ENCODE measurements around the gene RXFP4. TPM values are rescaled to one million over a fixed set of nuclear protein-coding genes. Genes with fewer than 3 reads are reported as not detected.

RXFP4 gene
- total RNA-seq, 8 experiments from 2014 or later = 0.87 to 2.3 (median 1.5) TPM; not detected in 2

DNA sequence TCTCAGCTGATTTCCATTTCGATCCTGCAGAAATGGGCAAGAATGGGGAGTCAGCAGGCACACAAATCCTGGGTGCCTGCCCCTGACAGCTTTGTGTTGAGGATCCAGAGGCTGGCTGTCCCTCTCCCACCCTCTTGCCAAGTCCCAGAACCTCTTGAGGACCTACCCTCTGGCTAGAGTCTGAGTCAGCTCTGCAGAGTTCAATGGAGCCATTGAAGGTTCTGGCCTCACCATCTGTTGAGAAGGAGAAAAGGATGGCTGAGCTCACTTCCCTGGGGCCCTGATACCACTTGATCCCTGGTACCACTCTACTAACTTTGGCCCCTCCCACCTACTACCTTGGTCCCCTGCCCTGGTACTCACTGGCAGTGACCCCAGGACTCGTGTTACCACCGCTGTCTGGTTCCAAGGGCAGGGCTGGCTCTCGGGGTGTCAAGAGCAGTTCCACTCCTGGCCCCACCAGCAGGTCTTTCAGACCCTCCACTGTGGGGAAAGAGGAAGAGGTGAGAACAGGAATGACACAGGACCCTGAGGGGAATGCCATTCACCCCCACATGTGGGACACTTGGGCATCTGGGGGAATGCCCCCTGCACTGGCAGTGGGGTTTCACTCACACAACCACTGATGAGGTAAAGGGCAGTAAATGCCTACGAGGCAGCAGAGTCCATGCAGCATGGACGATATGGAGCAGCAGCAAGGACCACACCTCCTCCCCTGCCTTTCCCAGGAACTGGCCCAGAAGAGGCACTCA is 10.5 kb downstream of the RXFP4 start:
- ATAC-seq (replicated peaks in 6 of 8) = no peak
- H3K4me3 ChIP-seq = no peak overlapping the region
- H3K27ac ChIP-seq = no peak overlapping the region
- WGBS, 10 experiments = 40 to 100% (median 86%) methylated on average over 1 to 4 of the region's 6 CpGs; no CpG with 5 or more reads in 3 of the 10 experiments
- H3K4me1 ChIP-seq (replicated peaks in 1 of 2) = no peaks in the 10 kb centered on the region
- in situ Hi-C loops (cut with MboI; ENCODE audit: low pct_unique_long_range_greater_than_20kb in 2 of 9, low sequenced_read_pairs in 9 of 9, unreplicated experiment in 9 of 9) = no loop called here

DNA sequence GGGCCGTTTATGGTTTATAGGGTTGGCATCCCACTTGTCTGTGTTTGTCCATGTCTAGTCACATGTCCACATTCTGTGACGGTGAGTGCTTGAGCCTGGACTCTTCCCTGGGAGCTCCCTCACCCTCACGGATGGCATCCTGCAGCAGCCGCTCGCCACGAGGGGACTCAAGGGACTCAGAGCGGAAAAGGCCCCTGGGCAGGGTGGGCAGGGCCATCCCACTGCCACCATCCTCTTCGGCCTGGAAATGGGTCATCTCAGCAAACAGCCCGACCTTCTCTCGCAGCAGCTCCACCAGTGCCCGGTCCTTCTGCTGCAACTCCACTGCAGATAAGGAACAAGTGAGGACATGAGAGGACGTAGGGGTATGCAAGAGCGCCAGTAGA is 11.1 kb downstream of the RXFP4 start:
- 85 to 100% (median 100%) methylated on average over 1 to 11 of the region's 13 CpGs; no CpG with 5 or more reads in 5 of the 10 experiments for WGBS, 10 experiments
- in situ Hi-C loops (cut with MboI; ENCODE audit: low pct_unique_long_range_greater_than_20kb in 2 of 9, low sequenced_read_pairs in 9 of 9, unreplicated experiment in 9 of 9) = no loop called here
- no peak overlapping the region for H3K4me3 ChIP-seq
- H3K4me1 ChIP-seq (replicated peaks in 1 of 2) = no peaks in the 10 kb centered on the region
- no peak overlapping the region for H3K27ac ChIP-seq
- ATAC-seq (replicated peaks in 6 of 8) = peak in 1 of 8 experiments; percentile 16

DNA sequence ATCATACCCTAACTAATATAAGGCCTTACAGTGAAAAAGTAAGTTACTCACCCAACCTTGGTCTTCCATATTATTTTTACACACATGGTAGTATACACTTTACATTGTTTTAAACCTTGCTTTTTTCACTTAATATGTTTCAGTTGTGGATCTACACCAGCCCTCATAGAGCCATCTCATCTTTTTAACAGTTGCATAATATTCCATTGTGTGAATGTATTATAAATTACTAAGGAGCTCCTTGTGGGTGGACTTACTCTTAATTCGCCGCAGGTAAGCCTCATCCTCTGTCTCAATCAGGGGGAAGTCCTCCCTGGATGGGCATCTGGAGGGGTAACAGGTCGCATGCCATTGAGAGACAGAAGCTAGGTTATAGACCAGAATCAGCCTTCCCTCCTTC is 13.2 kb downstream of the RXFP4 start:
- ATAC-seq (replicated peaks in 6 of 8) = no peak
- in situ Hi-C loops (cut with MboI; ENCODE audit: low pct_unique_long_range_greater_than_20kb in 2 of 9, low sequenced_read_pairs in 9 of 9, unreplicated experiment in 9 of 9) = no loop called here
- H3K4me1 ChIP-seq (replicated peaks in 1 of 2) = no peaks in the 10 kb centered on the region
- no peak overlapping the region for H3K4me3 ChIP-seq
- H3K27ac ChIP-seq = no peak overlapping the region
- 90 to 100% (median 95%) methylated on average over 2 to 3 of the region's 3 CpGs; no CpG with 5 or more reads in 4 of the 10 experiments for WGBS, 10 experiments

DNA sequence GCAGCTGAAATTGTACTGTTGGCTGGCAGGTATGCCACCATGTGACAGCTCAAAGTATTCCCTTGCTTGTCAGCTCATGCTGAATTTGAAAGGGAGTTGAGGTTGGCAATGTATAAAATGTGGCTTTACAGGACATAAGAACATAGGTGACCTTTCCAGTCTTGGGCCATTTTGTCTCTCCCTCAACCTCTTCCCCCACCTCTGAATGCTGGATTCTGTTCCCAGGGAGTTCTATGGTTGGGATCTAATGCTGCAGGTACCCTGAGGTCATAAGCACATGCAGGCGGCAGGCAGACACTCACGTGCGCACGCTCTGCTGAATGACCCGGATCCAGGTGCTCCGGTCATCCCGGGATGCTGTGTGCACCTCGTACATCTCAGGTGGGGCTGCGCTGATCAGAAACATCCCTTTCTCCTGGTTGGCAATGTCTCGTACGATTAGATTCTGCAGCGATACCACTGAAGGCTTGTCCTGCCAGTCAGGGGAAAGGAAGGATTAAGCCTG is 16.0 kb downstream of the RXFP4 start:
- H3K4me1 ChIP-seq (replicated peaks in 1 of 2) = no peaks in the 10 kb centered on the region
- H3K27ac ChIP-seq = no peak overlapping the region
- WGBS, 10 experiments = 91 to 100% (median 100%) methylated on average over 3 to 8 of the region's 12 CpGs; no CpG with 5 or more reads in 4 of the 10 experiments
- H3K4me3 ChIP-seq = no peak overlapping the region
- in situ Hi-C loops (cut with MboI; ENCODE audit: low pct_unique_long_range_greater_than_20kb in 2 of 9, low sequenced_read_pairs in 9 of 9, unreplicated experiment in 9 of 9) = no loop called here
- ATAC-seq (replicated peaks in 6 of 8) = no peak

DNA sequence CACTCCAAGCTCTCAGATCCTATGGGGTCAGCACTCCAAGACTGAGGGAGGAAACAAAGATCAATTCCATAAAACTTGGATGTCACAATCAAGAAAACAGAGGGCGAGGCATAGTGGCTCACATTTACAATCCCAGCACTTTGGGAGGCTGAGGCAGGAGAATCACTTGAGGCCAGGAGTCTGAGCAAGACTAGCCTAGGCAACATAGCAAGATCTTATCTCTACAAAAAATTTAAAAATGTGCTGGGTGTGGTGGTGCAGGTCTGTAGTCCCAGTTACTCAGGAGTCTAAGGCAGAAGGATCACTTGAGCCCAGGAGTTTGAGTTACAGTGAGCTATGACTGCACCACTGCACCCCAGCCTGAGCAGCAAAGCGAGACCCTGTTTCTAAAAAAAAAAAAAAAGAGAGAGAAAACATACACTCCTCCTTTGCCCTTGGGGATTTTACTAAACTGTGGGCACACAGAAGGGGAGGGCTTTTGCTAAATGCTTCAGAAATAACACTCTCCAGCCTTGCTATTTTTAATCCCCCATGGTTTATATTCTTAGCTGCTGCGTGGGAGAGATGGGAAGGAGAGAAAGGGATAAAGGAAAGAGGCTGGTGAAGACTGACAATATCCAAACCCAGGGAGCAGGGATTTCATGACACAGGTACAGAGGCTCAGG is 18.8 kb downstream of the RXFP4 start:
- ATAC-seq (replicated peaks in 6 of 8) = peak in 1 of 8 experiments; percentile 9
- no peak overlapping the region for H3K4me3 ChIP-seq
- WGBS, 10 experiments = 50 to 100% (median 98%) methylated on average over 1 to 3 of the region's 3 CpGs; no CpG with 5 or more reads in 3 of the 10 experiments
- no peaks in the 10 kb centered on the region for H3K4me1 ChIP-seq (replicated peaks in 1 of 2)
- H3K27ac ChIP-seq = no peak overlapping the region
- in situ Hi-C loops (cut with MboI; ENCODE audit: low pct_unique_long_range_greater_than_20kb in 2 of 9, low sequenced_read_pairs in 9 of 9, unreplicated experiment in 9 of 9) = no loop called here

DNA sequence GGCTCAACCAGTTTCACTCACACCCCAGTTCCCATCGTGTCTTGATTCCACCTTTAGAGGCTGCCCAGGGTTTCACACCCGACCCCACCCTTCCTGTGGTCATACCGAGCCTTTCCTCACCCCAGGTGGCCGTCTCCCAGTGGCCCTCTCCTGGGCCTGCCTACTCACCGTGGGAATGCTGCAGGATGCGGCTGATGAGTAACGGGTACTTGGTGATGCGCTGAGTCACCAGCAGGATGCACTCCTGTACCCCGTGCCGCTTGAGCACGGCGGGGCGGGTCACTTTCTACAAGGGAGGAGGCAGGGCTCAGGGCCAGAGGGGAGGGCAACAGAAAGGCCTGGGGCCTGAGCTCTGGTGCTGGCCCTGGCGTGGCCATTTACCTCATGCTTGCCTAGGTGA is 20.5 kb downstream of the RXFP4 start:
- Histone ChIP-seq H3K4me3 (no peak overlapping the region), H3K4me1 (replicated peaks in 1 of 2) (peaks cover 1 to 5% of the 10 kb centered on the region in 2 donors), H3K27ac (no peak overlapping the region)
- WGBS, 10 experiments = 0 to 87% (median 81%) methylated on average over 2 to 5 of the region's 14 CpGs; no CpG with 5 or more reads in 5 of the 10 experiments
- ATAC-seq (replicated peaks in 6 of 8) = peak; percentile 42 to 99 (median 54)
- in situ Hi-C loops (cut with MboI; ENCODE audit: low pct_unique_long_range_greater_than_20kb in 2 of 9, low sequenced_read_pairs in 9 of 9, unreplicated experiment in 9 of 9) = no loop called here

DNA sequence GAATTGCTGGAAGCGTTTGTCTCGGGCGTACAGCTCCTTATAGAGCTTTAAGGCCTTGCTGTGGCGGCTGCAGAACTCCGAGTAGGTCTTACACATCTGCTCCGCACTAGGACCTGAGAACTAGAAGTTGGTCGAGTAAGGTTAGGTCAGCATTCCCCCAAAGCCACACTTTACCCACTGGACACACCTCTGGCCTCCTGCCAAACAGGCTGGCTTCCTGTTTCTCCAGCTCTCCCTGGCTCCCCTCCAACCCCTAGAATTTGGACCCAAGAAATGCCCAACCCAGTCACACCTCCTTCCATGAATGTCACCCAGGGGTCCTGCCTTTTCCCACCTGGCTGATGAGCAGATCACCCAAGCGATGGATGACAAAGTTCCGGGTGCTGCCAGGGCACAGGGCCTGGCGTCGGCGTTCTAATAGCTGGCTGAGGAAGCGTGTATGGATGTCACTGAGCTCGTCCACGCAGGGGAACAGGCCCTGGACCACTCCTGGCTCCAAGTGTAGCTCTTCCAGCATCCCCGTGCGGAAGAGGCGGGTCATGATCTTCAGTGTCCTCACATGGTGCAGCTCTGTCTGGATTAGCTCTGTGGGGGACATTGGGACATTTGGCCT is 21.3 kb downstream of the RXFP4 start:
- ATAC-seq (replicated peaks in 6 of 8) = no peak
- in situ Hi-C loops (cut with MboI; ENCODE audit: low pct_unique_long_range_greater_than_20kb in 2 of 9, low sequenced_read_pairs in 9 of 9, unreplicated experiment in 9 of 9) = no loop called here
- WGBS, 10 experiments = 87 to 100% (median 98%) methylated on average over 1 to 9 of the region's 18 CpGs; no CpG with 5 or more reads in 2 of the 10 experiments
- Histone ChIP-seq H3K27ac (no peak overlapping the region), H3K4me3 (no peak overlapping the region), H3K4me1 (replicated peaks in 1 of 2) (peaks cover 9 to 12% of the 10 kb centered on the region in 2 donors)

DNA sequence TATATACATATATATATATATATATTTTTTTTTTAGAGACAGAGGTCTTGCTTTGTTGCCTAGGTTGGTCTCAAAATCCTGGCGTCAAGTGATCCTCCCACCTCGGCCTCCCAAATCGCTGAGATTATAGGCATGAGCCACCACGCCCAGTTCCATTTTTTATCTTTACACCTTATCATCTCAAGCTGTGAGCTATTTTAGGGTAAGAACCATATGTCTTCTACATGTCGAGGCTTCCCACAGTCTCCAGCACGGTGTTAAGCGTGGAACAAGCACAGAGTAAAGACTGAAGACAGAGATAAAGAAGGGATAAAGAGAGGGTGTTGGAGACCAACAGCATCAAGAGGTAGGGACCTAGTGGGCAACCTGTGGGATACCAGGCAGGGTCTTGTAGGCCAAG is 22.8 kb downstream of the RXFP4 start:
- no peak overlapping the region for H3K4me3 ChIP-seq
- ATAC-seq (replicated peaks in 6 of 8) = no peak
- peaks cover 24 to 27% of the 10 kb centered on the region in 2 donors for H3K4me1 ChIP-seq (replicated peaks in 1 of 2)
- in situ Hi-C loops (cut with MboI; ENCODE audit: low pct_unique_long_range_greater_than_20kb in 2 of 9, low sequenced_read_pairs in 9 of 9, unreplicated experiment in 9 of 9) = no loop called here
- H3K27ac ChIP-seq = no peak overlapping the region
- WGBS, 10 experiments = 40 to 100% (median 92%) methylated on average over 1 to 7 of the region's 7 CpGs; no CpG with 5 or more reads in 3 of the 10 experiments

DNA sequence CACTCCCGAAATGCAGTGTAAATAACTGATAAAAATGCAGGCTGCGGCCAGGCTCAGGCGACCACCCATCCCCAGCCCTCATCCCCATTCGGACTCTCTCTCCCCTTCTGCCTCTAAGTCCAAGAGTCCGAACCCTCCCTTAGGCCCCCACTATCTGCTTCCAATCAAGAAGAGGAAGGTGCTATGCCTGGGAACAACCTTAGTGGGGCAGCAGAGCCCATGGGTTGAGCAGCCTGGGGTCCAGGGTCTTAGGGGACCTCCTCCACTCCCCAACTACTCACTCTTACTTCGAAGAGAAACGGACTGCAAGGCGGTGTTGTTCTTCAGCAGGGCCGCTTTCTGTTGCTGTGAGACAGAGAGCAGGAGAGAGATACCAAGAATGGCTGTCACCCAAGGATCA is 24.7 kb downstream of the RXFP4 start:
- peaks cover 43 to 47% of the 10 kb centered on the region in 2 donors for H3K4me1 ChIP-seq (replicated peaks in 1 of 2)
- no peak overlapping the region for H3K27ac ChIP-seq
- in situ Hi-C loops (cut with MboI; ENCODE audit: low pct_unique_long_range_greater_than_20kb in 2 of 9, low sequenced_read_pairs in 9 of 9, unreplicated experiment in 9 of 9) = no loop called here
- no peak overlapping the region for H3K4me3 ChIP-seq
- WGBS, 10 experiments = 80 to 100% (median 96%) methylated on average over 1 to 6 of the region's 9 CpGs; no CpG with 5 or more reads in 3 of the 10 experiments
- ATAC-seq (replicated peaks in 6 of 8) = no peak

DNA sequence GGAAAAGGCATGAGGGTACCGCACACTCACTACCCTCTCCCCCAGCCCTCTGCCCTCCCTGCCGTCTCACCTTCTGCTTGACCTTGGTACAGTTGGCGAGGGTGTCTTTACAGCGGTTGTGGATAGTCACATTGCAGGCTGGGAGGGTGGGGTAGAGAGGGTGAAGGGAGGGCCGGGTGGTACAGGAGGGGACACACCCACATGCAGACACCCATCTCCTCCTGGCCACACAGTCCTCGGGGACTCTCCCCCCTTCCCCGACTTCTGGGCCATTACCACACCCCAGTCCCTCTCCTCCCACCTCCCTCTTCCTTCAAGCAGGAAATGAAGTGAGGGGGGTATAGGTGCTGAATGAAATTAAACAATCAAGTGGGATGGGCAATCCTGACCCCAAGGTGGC is 25.3 kb downstream of the RXFP4 start:
- ATAC-seq (replicated peaks in 6 of 8) = no peak
- WGBS, 10 experiments = 83 to 100% (median 100%) methylated on average over 1 to 3 of the region's 7 CpGs; no CpG with 5 or more reads in 6 of the 10 experiments
- in situ Hi-C loops (cut with MboI; ENCODE audit: low pct_unique_long_range_greater_than_20kb in 2 of 9, low sequenced_read_pairs in 9 of 9, unreplicated experiment in 9 of 9) = no loop called here
- H3K4me3 ChIP-seq = no peak overlapping the region
- peak overlapping the region; percentile 16 to 76 for H3K27ac ChIP-seq
- peaks cover 45 to 53% of the 10 kb centered on the region in 2 donors for H3K4me1 ChIP-seq (replicated peaks in 1 of 2)

DNA sequence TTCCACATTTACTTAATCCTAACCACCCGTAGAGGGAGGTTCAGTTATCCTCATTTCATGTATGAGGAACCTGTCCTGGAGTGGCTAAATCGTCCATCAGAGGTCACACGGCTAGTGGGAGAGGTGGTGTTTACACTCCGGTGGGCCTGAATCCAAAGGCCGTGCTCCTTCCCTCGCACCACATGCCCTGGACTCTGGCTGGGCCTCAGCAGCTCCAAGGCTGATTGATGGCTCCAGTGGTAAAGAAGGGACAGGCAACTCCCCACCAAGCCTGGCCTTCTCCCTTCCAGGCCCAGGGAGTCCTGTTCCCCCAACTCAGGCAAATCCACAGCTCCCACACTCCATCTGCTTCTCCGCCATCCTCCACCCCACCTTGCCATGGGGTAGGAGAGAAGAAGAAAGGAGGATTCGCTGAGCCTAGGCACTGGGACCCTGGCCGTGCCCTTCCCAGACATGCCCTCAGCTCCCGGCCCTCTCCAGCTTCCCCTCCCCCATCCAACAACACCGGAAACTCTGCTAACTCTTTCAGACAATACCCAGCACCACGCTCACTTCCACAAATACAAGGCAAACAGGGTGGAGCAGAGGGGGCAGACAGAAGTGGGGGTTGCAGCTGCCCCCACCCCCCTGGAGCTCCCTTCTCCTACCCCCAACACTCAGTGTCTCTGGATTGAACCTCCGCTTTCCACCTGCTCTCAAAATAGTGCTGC is 26.1 kb downstream of the RXFP4 start:
- peak in 4 of 8 experiments; percentile 15 to 33 (median 28) for ATAC-seq (replicated peaks in 6 of 8)
- in situ Hi-C loops (cut with MboI; ENCODE audit: low pct_unique_long_range_greater_than_20kb in 2 of 9, low sequenced_read_pairs in 9 of 9, unreplicated experiment in 9 of 9) = no loop called here
- H3K27ac ChIP-seq = peak overlapping the region; percentile 16 to 76
- WGBS, 10 experiments = 20 to 95% (median 45%) methylated on average over 3 to 7 of the region's 13 CpGs; no CpG with 5 or more reads in 6 of the 10 experiments
- peaks cover 45 to 60% of the 10 kb centered on the region in 2 donors for H3K4me1 ChIP-seq (replicated peaks in 1 of 2)
- no peak overlapping the region for H3K4me3 ChIP-seq

DNA sequence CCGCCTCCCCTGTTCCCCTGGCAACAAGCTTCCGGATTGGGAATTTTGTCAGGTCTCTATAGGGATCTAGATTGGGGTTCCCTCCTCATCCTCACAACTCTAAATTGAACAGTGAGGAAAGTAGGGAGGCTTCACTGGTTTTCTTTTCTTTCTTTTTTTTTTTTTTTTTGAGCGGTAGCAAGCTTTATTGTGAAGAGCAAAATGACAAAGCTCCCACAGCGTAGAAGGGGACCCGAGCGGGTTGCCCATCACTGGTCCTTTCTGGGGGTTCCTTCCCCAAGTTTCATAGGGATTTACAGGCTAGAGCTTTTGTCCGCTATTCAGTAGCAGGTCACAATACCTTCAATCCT is 26.6 kb downstream of the RXFP4 start:
- in situ Hi-C loops (cut with MboI; ENCODE audit: low pct_unique_long_range_greater_than_20kb in 2 of 9, low sequenced_read_pairs in 9 of 9, unreplicated experiment in 9 of 9) = no loop called here
- Histone ChIP-seq H3K27ac (peak overlapping the region; percentile 55 to 76), H3K4me3 (no peak overlapping the region), H3K4me1 (replicated peaks in 1 of 2) (peaks cover 45 to 64% of the 10 kb centered on the region in 2 donors)
- 50 to 96% (median 82%) methylated on average over 3 to 7 of the region's 7 CpGs; no CpG with 5 or more reads in 1 of the 10 experiments for WGBS, 10 experiments
- ATAC-seq (replicated peaks in 6 of 8) = no peak

All from motor neuron (in vitro differentiated cells).